NCI-H748 treated with DMSO at 0.1 percent for 48 hours (cell line): ENCODE data around the gene NOL4L.

ENCODE experiments used
- DNase-seq: peaks from one replicate; lab custom pipeline; 2025; lab: John Stamatoyannopoulos, UW

The NOL4L gene

DNA sequence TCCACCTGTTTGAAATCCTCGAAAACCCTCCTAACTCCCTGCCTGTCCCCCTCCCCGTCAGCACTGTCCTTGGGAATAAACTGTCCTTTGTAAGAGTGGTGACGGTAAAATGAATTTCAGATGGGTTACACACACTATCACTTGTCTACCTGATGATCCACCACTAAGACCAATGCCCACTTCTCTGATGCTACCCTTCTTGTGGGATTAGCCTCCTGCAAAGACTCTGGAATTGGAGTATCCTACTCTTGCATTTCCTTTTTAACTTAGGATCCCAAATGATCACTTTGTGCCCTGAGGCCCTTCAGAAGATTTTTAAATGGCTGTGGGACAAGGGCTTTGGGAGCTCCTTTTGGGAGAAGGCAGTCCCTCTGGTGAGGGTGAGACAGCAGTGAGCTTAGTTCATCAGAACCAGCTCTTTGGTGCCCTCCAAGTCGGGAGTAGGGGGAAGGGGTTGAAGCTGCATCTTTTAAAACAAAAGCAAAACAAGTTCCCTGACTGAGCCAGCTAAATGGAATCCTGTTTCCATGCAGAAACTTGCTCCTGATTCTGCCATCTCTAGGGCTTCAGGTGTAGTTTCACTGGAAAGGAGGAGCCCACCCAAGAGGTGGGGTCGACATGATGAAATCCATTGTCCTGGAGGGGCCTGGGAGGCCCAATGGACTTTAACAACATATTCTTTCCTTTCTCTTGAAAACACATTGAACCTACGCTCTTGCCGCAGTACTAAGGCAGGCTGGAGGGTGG, 140.5 kb downstream of the NOL4L start:
- no peak for DNase-seq

DNA sequence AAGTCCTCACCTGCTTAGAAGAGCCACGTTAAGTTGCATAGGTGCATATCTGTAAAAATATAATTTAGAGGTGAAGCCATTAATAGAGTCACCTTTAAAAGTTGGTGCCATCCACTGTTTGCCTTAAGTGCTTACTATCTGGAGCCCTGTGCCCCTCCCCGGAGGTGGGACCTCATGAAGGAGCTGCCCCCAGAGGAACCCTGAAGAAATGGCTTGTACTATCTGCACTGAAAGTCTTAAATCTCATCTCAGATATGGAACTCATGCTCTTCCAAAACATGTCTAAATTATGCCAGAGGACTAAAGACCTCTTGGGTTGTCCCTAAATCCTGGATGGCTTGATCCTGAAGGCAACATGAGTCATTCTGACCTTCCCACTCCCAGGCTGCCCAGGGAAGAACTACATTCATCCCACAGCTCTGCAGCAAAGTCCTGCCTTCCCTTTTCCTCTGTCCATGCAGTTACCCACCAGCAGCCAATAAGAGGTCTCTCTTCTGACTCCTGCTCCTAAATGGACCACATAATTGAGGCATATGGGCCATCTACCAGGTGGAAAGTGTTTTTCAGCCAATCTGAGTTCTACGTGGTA, 141.7 kb downstream of the NOL4L start:
- DNase-seq = no peak

DNA sequence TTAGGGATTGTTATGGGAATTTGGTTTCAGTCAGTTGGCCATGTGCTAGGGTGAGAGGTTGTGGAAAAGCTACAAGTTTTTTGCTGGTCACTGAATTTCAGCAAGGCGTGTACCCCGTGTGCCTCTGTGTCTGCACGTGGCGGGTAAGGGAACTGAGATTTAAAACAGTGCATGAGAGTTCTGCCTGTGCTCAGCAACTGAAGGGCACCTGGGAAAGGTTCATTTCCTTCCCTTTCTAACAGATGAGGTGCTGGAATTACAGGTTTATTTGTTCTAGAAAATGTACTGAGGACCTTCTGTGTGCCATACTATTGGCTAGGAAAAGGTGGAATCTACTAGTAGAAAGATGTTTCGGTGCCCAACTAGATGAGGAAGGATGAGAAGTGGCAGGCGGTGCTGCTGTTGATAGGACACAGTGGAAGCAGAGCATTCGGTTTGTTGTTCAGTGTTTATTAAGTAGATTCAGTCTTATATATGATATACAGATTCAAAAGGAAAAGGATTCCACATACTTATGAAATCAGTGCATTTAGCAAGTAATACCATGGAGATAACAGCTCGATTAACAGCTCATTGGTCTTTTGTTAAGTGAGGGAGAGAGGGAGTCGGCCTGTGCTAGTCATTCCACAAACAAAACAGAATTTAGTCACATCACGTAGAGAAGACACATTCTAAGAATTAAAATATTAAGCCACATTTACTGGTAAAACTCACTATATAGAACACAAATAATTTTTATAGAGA, 142.3 kb downstream of the NOL4L start:
- DNase-seq = no peak

DNA sequence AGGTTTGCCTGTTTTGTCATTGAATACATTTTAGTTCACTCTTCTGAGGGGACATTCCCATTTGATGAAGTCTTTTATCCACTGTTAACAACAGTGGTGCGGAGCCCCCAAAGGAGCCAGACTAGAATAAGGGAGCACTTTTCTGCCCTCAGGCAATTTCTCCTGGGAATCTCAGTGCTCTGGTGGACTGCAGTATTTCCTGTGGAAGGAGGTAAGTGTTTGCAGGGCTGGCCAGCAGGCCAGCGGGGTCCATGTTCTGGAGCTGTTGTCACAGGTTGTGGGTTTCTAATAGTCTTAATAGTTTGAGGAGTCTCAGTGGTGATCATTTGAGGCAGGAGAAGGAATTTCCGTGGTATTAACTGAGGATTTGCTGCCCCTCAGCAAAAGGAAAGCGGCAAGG, 143.5 kb downstream of the NOL4L start:
- no peak for DNase-seq

DNA sequence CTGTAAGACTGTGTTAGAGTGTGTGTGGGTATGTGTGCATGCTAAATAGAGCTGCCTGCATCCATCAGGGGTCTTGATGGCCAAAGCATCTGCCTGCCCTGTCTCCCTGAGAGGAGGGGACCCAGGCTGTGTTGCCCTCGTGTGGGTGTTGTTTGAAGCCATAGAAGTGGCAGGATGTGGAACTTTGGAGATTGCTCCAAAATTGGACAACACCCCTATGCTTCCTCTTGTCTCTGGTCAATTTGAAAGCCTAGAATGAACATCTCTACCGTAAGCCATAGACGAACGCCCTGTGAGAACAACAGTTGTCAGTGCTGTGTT, 144.4 kb downstream of the NOL4L start:
- DNase-seq = no peak

DNA sequence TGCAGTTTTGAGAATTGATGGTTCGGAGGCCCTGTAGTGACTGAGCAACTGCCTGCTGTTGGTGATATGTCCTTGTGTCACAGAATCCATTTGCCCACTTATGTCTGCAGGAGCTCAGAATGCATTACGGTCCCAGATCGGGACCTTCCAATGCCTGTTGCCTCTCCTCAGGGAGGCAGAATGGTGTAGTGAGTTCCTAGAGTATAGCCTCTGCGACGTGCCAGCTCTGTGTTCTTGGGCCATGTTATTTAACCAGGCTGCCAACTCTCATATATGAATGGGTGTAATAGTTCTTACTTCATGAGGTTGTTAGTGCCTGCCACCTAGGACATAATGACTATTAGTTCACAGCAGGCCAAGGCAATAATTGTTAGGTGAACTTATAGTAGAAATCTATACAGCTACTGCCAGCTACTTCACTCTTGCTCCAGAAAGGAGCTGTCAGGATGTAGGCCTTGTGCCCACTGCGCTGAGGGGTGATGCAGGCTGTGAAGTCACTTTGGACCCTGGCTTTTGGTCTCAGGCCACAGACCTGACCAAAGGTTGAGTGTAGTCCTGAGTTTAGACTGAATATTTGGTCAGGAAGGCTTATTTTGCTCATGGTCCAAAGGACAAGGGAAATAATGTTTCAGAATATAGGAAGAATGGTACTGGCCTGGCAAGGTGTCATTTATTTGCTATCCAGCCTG, 144.9 kb downstream of the NOL4L start:
- DNase-seq = no peak

DNA sequence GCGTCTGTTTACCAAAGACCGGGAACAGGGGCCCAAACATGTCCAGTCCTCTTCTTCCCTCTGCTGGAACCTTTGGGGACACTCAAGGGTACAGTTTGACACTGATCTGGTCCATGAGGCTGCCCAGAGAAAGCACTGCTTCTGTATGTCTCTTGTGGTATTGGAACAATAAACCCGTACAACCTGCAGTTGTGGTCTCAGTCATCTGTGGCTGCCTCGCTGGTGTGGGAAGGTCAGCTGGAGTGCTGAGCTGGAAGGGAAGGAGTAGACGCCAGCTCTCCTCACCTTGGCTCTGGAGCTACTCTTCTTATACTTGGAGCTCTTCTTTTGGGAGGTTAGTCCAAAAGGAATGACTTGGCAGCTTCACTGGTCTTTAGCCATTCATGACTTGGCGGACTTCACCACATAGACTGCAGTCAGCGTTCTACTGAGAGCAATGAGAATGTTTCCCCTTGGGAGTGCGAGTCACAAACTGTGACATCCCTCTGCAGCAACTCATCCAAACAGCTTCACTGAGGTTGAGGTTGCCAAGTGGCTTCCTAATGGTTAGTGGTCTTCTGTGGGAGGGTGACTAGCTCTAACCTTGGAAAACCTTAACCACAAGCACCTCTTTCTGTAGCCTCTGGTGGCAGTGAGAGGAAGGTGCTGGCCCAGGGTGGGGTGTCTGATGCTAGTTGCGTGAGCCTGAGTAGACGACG, 145.9 kb downstream of the NOL4L start:
- no peak for DNase-seq

DNA sequence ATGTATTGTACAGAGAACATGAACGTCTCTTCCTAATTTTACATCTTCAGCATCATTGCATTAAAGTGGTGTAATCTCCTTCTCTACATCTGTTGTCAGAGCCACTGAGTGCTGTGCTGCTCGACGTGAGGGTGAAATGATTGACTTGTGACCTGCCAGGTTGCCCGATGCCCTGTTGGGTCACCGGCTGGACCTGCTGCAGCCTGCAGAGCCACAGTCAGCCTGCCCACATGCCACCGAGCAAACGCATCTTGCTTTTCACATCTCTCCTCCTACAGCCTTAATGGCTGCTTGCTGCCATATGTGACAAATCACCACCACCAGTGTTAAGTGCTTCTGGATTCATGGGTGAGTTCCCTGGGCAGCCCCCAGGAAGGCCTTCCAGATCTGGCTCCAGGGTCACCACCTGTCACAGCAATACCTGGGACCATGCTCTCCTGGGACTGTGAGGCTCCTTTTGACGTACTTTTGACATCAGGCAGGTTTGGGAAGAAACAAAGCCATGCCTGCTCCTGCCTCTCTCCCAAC, 146.7 kb downstream of the NOL4L start:
- no peak for DNase-seq

DNA sequence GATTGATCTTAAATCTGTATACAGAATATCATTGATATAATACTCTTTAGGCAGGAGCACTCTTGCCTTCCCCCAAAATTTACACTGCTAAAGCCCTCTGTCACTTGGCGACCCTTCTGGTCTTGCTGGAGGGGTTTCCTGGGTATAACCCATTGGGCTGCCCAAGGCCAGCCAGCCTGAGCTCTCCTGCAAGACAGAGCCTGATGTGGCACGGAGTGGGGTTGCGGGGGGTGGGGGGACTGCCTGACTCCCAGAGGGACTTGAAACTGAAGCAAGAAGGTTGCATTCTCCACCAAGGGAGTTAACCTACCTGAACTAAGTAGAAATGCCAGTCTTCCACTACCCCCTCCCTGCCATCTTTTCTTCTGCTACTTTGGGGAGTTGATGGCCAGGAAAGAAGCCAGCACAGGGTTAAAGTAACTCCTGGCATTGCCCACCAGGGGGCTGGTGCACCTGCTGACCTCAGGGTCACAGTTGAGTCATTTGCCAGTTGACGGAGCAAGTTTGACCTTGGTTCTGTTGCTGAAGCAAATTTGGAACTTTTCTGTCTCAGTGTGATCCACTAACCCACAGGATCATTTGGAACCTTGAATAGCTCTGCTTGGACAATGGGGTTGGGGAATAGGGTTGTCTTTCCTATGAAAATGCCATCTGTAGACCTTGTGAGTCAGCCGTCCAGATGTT, 147.6 kb downstream of the NOL4L start:
- DNase-seq = no peak

DNA sequence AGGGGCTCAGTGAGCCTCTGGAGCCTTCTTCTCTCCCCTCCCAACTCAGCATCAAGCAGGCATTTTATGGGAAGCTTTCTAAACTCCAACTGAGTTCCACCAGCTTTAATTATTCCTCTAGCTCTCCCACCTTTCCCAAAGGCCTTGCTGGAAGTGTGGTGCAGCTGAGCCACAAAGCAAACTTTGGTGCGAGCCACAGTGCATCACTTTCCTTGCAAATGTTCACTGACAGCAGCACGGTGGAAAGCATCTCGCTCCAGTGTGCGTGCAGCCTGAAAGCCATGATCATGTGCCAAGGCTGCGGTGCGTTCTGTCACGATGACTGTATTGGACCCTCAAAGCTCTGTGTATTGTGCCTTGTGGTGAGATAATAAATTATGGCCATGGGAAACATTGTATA, 148.2 kb downstream of the NOL4L start:
- no peak for DNase-seq

DNA sequence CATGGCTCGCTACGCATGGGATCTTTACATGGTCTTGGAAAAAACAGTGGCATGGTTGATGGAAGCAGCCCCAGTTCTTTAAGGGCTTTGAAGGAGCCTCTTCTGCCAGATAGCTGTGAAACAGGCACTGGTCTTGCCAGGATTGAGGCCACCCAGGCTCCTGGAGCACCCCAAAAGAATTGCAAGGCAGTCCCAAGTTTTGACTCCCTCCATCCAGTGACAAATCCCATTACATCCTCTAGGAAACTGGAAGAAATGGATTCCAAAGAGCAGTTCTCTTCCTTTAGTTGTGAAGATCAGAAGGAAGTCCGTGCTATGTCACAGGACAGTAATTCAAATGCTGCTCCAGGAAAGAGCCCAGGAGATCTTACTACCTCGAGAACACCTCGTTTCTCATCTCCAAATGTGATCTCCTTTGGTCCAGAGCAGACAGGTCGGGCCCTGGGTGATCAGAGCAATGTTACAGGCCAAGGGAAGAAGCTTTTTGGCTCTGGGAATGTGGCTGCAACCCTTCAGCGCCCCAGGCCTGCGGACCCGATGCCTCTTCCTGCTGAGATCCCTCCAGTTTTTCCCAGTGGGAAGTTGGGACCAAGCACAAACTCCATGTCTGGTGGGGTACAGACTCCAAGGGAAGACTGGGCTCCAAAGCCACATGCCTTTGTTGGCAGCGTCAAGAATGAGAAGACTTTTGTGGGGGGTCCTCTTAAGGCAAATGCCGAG, 148.8 kb downstream of the NOL4L start:
- DNase-seq = no peak

DNA sequence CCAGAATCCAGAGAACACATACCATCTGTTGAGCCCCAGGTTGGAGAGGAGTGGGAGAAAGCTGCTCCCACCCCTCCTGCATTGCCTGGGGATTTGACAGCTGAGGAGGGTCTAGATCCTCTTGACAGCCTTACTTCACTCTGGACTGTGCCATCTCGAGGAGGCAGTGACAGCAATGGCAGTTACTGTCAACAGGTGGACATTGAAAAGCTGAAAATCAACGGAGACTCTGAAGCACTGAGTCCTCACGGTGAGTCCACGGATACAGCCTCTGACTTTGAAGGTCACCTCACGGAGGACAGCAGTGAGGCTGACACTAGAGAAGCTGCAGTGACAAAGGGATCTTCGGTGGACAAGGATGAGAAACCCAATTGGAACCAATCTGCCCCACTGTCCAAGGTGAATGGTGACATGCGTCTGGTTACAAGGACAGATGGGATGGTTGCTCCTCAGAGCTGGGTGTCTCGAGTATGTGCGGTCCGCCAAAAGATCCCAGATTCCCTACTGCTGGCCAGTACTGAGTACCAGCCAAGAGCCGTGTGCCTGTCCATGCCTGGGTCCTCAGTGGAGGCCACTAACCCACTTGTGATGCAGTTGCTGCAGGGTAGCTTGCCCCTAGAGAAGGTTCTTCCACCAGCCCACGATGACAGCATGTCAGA, 149.6 kb downstream of the NOL4L start:
- DNase-seq = no peak

DNA sequence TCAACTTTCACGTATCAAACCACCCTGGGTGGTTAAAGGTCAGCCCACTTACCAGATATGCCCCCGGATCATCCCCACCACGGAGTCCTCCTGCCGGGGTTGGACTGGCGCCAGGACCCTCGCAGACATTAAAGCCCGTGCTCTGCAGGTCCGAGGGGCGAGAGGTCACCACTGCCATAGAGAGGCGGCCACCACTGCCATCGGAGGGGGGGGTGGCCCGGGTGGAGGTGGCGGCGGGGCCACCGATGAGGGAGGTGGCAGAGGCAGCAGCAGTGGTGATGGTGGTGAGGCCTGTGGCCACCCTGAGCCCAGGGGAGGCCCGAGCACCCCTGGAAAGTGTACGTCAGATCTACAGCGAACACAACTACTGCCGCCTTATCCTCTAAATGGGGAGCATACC, 150.7 kb downstream of the NOL4L start:
- no peak for DNase-seq

DNA sequence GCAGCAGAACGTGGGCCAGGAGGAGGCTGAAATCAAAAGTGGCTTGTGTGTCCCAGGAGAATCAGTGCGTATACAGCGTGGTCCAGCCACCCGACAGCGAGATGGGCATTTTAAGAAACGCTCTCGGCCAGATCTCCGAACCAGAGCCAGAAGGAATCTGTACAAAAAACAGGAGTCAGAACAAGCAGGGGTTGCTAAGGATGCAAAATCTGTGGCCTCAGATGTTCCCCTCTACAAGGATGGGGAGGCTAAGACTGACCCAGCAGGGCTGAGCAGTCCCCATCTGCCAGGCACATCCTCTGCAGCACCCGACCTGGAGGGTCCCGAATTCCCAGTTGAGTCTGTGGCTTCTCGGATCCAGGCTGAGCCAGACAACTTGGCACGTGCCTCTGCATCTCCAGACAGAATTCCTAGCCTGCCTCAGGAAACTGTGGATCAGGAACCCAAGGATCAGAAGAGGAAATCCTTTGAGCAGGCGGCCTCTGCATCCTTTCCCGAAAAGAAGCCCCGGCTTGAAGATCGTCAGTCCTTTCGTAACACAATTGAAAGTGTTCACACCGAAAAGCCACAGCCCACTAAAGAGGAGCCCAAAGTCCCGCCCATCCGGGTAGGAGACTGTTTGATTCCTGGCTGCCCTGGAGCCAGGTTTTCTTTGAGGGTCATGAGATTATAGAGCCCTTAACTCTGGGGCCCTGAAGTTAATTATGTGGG, 151.7 kb downstream of the NOL4L start:
- DNase-seq = no peak

DNA sequence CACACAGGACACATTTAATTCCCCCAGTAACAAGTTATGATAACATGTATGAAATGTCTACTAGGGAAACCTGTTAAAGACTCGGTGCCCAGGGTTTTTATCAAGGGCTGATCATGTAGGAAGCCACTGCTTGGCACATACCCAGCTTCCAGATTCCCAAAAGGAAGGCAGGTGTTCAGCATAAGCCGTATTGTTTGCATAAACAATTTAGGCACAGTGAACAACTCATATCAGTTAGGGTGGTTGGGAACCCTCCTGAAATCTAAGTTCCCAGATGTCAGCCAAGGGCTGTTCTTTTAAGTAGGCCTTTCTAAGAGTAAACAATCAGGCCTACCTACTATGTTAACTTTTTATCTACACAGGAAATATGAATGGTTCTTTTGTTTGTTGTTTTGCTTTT, 152.9 kb downstream of the NOL4L start:
- no peak for DNase-seq

DNA sequence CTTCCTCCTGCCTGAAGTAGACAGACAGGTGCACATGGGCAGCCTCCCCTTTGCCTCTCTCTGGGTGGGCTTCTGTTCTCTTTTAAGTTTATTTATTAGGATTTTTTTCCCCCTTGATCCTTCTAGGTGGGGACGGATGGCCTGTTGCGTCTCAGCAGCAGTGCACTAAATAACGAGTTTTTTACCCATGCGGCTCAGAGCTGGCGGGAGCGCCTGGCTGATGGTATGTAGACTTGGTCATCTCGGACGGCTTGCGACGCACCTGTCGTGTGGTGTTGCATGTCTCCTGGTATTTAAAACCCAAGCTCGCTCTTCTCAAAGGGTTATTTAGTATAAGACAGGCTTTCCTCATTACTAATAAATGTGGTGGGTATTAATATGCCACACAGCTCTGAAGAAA, 153.7 kb downstream of the NOL4L start:
- no peak for DNase-seq

DNA sequence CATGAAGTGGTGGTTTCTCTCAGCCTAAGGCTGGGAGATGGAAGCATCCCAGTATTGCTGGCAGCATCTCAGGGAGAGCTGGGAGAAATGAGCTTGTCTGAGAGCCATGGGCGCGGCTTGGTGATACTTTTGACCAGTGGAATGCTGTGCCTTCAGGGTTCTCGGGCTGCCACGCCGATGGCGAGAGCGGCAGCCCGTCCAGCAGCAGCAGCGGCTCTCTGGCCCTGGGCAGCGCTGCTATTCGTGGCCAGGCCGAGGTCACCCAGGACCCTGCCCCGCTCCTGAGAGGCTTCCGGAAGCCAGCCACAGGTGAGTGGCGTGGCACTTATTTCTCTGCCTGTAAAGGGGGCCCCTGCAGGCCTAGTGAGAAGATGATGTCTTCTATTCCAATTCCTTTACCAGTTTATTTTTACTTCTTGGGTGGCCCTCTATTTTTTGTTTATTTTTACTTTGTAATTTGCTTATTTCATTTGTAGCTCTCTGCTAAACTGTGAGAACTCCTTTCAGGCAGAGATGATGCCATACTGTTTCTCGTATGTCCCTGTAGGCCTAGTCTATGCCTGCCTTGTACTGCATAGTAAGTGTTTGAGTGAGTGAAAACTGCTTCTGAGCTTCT, 155.3 kb downstream of the NOL4L start:
- DNase-seq = no peak

DNA sequence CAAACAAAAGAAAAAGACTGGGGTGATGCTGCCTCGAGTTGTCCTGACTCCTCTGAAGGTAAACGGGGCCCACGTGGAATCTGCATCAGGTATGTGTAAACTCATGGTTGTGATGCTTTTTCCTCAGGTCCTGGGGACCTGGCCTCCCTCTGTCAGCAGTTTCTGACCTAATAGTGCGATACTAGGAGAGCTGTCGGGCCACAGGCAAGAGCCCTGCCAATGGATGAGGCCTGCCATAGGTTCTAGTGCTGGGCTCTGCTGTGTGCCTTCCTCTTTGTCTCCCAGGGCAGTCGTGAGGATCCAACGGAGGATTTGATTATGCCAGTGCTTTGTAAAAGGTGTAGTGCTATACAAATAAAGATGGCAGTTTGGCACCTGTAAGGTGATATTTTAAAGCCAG, 155.8 kb downstream of the NOL4L start:
- no peak for DNase-seq

DNA sequence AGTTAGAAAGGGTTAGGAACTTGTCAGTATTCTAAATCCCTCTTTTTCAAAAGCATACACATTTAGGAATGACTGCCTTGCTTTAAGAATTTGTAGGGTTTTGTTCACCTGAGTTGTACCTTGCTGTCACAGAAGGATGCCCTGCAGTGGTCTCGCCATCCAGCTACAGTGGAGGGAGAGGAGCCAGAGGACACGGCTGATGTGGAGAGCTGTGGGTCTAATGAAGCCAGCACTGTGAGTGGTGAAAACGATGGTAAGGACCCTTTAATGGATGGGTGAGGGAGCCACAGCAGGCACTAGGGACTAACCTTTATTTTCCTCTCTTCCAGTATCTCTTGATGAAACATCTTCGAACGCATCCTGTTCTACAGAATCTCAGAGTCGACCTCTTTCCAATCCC, 157.1 kb downstream of the NOL4L start:
- no peak for DNase-seq
